CD8-positive, alpha-beta memory T cell (primary cell): Measurements from ENCODE around the gene SERTAD3. TPM values are rescaled to one million over a fixed set of nuclear protein-coding genes. Genes with fewer than 3 reads are reported as not detected.

Source experiments
- CTCF ChIA-PET: fragments of 350-600 bp; sonication (Branson Sonifier 250); formaldehyde crosslinking; loops from one replicate; lab custom pipeline; 2021; ENCODE audit warnings: antibody characterized with exemption; lab: Charles Lee
- POLR2A ChIA-PET: fragments of 350-600 bp; sonication (Branson Sonifier 250); formaldehyde crosslinking; loops from one replicate; lab custom pipeline; 2021; ENCODE audit warnings: antibody characterized with exemption; lab: Charles Lee
- DNase-seq, 5 donors: peaks; one replicate each; pipeline versions ENCODE4 v3.0.0 to v3.0.0-alpha.2; 2020 to 2022; ENCODE audit warnings: mixed read lengths in 1 of 5
- H3K27ac ChIP-seq: one replicate; pipeline ENCODE4 v1.7.0; 2013; ENCODE audit warnings: low read depth, mild to moderate bottlenecking, low read length, moderate library complexity
- H3K27me3 ChIP-seq: 2 replicates; pipeline ENCODE4 v1.7.0; 2013; ENCODE audit warnings: low read length, mild to moderate bottlenecking; ENCODE audit not compliant: insufficient read depth, poor library complexity, severe bottlenecking
- H3K36me3 ChIP-seq: 2 replicates; pipeline ENCODE4 v1.7.0; 2013; ENCODE audit warnings: mild to moderate bottlenecking, low read length, moderate library complexity; ENCODE audit not compliant: insufficient read depth
- H3K4me1 ChIP-seq: 2 replicates; pipeline ENCODE4 v1.7.0; 2013; ENCODE audit warnings: mild to moderate bottlenecking, low read length, moderate library complexity; ENCODE audit not compliant: insufficient read depth
- H3K4me3 ChIP-seq: 2 replicates; pipeline ENCODE4 v1.7.0; 2013; ENCODE audit warnings: mild to moderate bottlenecking, low read length
- H3K9me3 ChIP-seq: 2 replicates; pipeline ENCODE4 v1.7.0; 2013; ENCODE audit warnings: mild to moderate bottlenecking, low read length
- H3K27ac Mint-ChIP-seq, 8 donors: one replicate each; pipeline ENCODE4 v1.8.0; 2020 to 2021; ENCODE audit warnings: mixed read lengths in 8 of 8, mild to moderate bottlenecking in 6 of 8, inconsistent platforms in 3 of 8, moderate library complexity in 3 of 8
- H3K27me3 Mint-ChIP-seq, 2 donors: one replicate each; pipeline ENCODE4 v1.8.0; 2020 to 2021; ENCODE audit warnings: mixed read lengths in 2 of 2, mild to moderate bottlenecking in 1 of 2, moderate library complexity in 1 of 2
- H3K36me3 Mint-ChIP-seq, 3 donors: one replicate each; pipeline ENCODE4 v1.8.0; 2020 to 2021; ENCODE audit warnings: mixed read lengths in 3 of 3, inconsistent platforms in 1 of 3, mild to moderate bottlenecking in 1 of 3
- H3K4me1 Mint-ChIP-seq, 3 donors: one replicate each; pipeline ENCODE4 v1.8.0; 2020 to 2021; ENCODE audit warnings: mixed read lengths in 3 of 3, inconsistent platforms in 1 of 3, mild to moderate bottlenecking in 1 of 3
- H3K4me3 Mint-ChIP-seq, 7 donors: one replicate each; pipeline ENCODE4 v1.8.0; 2020 to 2021; ENCODE audit warnings: mixed read lengths in 7 of 7, mild to moderate bottlenecking in 6 of 7, moderate library complexity in 4 of 7, inconsistent platforms in 2 of 7
- H3K9me3 Mint-ChIP-seq, 5 donors: one replicate each; pipeline ENCODE4 v1.8.0; 2020 to 2022; ENCODE audit warnings: mixed read lengths in 5 of 5, mild to moderate bottlenecking in 3 of 5, moderate library complexity in 2 of 5, inconsistent platforms in 1 of 5
- polyA plus RNA-seq: library from polyadenylated mRNA; unstranded; fragments of 300-500 nt; fragmentation: Illumina TruSeq; gene quantifications from one replicate; pipeline ENCODE4 v1.2.3, GENCODE V29; 2021
- total RNA-seq, 2 experiments: library from RNA; stranded (reverse); gene quantifications; one replicate each; pipeline ENCODE4 v1.2.3, GENCODE V29; 2021

SERTAD3 gene
- total and polyA plus RNA-seq, 3 experiments from 2014 or later, result 7.0 to 9.5 (median 8.5) TPM

GRCh38 chr19:40398417-40399131, 45.6 kb downstream of the SERTAD3 start:
- H3K4me3 Mint-ChIP-seq, result peak overlapping the region in 3 of 7 donors; percentile 5 to 16 (median 5)
- H3K36me3 Mint-ChIP-seq, result no peaks in the 10 kb centered on the region
- POLR2A ChIA-PET, result no interaction called here
- Histone ChIP-seq H3K27me3 (no peaks in the 10 kb centered on the region), H3K4me3 (no peak overlapping the region), H3K27ac (no peak overlapping the region), H3K4me1 (peaks cover 5% of the 10 kb centered on the region), H3K9me3 (no peaks in the 10 kb centered on the region), H3K36me3 (no peaks in the 10 kb centered on the region)
- H3K4me1 Mint-ChIP-seq, result peaks cover 11 to 13% (median 13%) of the 10 kb centered on the region in 3 donors
- peak; percentile 20 to 58 (median 45) for DNase-seq
- H3K27ac Mint-ChIP-seq, result peak overlapping the region in 1 of 8 donors; percentile 48
- H3K9me3 Mint-ChIP-seq, result no peaks in the 10 kb centered on the region
- peaks cover 2 to 5% of the 10 kb centered on the region in 2 donors for H3K27me3 Mint-ChIP-seq
- CTCF ChIA-PET, result interaction anchor here (0.6 kb wide), 1 partner anchor 39 kb away, joined by 3 read pairs; no protein-coding TSS in a partner anchor

- H3K27ac ChIP-seq, result no peak overlapping the region
- H3K4me3 ChIP-seq, result no peak overlapping the region
- H3K27me3 Mint-ChIP-seq, result peaks cover 2 to 5% of the 10 kb centered on the region in 2 donors
- no peaks in the 10 kb centered on the region for H3K36me3 Mint-ChIP-seq
- CTCF ChIA-PET, result no interaction called here
- DNase-seq, result no peak
- H3K27ac Mint-ChIP-seq, result no peak overlapping the region
- no peaks in the 10 kb centered on the region for H3K9me3 Mint-ChIP-seq
- no peaks in the 10 kb centered on the region for H3K36me3 ChIP-seq
- H3K9me3 ChIP-seq, result no peaks in the 10 kb centered on the region
- peaks cover 5 to 10% (median 6%) of the 10 kb centered on the region in 3 donors for H3K4me1 Mint-ChIP-seq
- H3K4me1 ChIP-seq, result no peaks in the 10 kb centered on the region
- no peak overlapping the region for H3K4me3 Mint-ChIP-seq
- POLR2A ChIA-PET, result no interaction called here
- H3K27me3 ChIP-seq, result no peaks in the 10 kb centered on the region
Measured at GRCh38 chr19:40397568-40397906, 46.6 kb downstream of the SERTAD3 start.

- POLR2A ChIA-PET, result no interaction called here
- CTCF ChIA-PET, result no interaction called here
- no peak overlapping the region for H3K27ac Mint-ChIP-seq
- no peaks in the 10 kb centered on the region for H3K27me3 ChIP-seq
- no peak for DNase-seq
- no peaks in the 10 kb centered on the region for H3K36me3 ChIP-seq
- no peak overlapping the region for H3K4me3 ChIP-seq
- H3K4me3 Mint-ChIP-seq, result no peak overlapping the region
- H3K4me1 Mint-ChIP-seq, result peaks cover 5 to 10% (median 6%) of the 10 kb centered on the region in 3 donors
- H3K27ac ChIP-seq, result no peak overlapping the region
- peaks cover 2 to 5% of the 10 kb centered on the region in 2 donors for H3K27me3 Mint-ChIP-seq
- no peaks in the 10 kb centered on the region for H3K9me3 ChIP-seq
- H3K9me3 Mint-ChIP-seq, result no peaks in the 10 kb centered on the region
- no peaks in the 10 kb centered on the region for H3K36me3 Mint-ChIP-seq
- H3K4me1 ChIP-seq, result no peaks in the 10 kb centered on the region
Measured at GRCh38 chr19:40396886-40397567, 47.1 kb downstream of the SERTAD3 start.

GRCh38 chr19:40395956-40396355, 48.2 kb downstream of the SERTAD3 start:
- Histone ChIP-seq H3K9me3 (no peaks in the 10 kb centered on the region), H3K36me3 (no peaks in the 10 kb centered on the region), H3K27ac (no peak overlapping the region), H3K27me3 (no peaks in the 10 kb centered on the region), H3K4me3 (no peak overlapping the region), H3K4me1 (no peaks in the 10 kb centered on the region)
- no peaks in the 10 kb centered on the region for H3K9me3 Mint-ChIP-seq
- POLR2A ChIA-PET, result interaction anchor here (0.6 kb wide), 1 partner anchor 27 kb away, joined by 3 read pairs; no protein-coding TSS in a partner anchor
- no peak overlapping the region for H3K4me3 Mint-ChIP-seq
- peaks cover 2 to 5% of the 10 kb centered on the region in 2 donors for H3K27me3 Mint-ChIP-seq
- DNase-seq, result no peak
- no peaks in the 10 kb centered on the region for H3K36me3 Mint-ChIP-seq
- H3K4me1 Mint-ChIP-seq, result peaks cover 5 to 10% (median 6%) of the 10 kb centered on the region in 3 donors
- H3K27ac Mint-ChIP-seq, result no peak overlapping the region
- CTCF ChIA-PET, result interaction anchor here (1.9 kb wide), 1 partner anchor 69 kb away, joined by 4 read pairs; the partner anchor contains the start of gene BLVRB

GRCh38 chr19:40394816-40395210, 49.3 kb downstream of the SERTAD3 start:
- no peak for DNase-seq
- no peak overlapping the region for H3K27ac Mint-ChIP-seq
- H3K4me3 Mint-ChIP-seq, result no peak overlapping the region
- H3K9me3 Mint-ChIP-seq, result no peaks in the 10 kb centered on the region
- ChIA-PET POLR2A (no interaction called here), CTCF (interaction anchor here (1.9 kb wide), 1 partner anchor 70 kb away, joined by 4 read pairs; the partner anchor contains the start of gene BLVRB)
- Histone ChIP-seq H3K36me3 (no peaks in the 10 kb centered on the region), H3K4me1 (no peaks in the 10 kb centered on the region), H3K27me3 (no peaks in the 10 kb centered on the region), H3K27ac (no peak overlapping the region), H3K9me3 (no peaks in the 10 kb centered on the region), H3K4me3 (no peak overlapping the region)
- peaks cover 4 to 5% of the 10 kb centered on the region in 2 donors for H3K27me3 Mint-ChIP-seq
- no peaks in the 10 kb centered on the region for H3K36me3 Mint-ChIP-seq
- peaks cover 5 to 10% (median 6%) of the 10 kb centered on the region in 3 donors for H3K4me1 Mint-ChIP-seq

- Histone ChIP-seq H3K36me3 (no peaks in the 10 kb centered on the region), H3K27ac (no peak overlapping the region), H3K9me3 (no peaks in the 10 kb centered on the region), H3K4me1 (no peaks in the 10 kb centered on the region), H3K4me3 (no peak overlapping the region), H3K27me3 (no peaks in the 10 kb centered on the region)
- ChIA-PET POLR2A (no interaction called here), CTCF (interaction anchor here (1.9 kb wide), 1 partner anchor 71 kb away, joined by 4 read pairs; the partner anchor contains the start of gene BLVRB)
- no peak for DNase-seq
- H3K27ac Mint-ChIP-seq, result no peak overlapping the region
- H3K9me3 Mint-ChIP-seq, result no peaks in the 10 kb centered on the region
- peaks cover 3% of the 10 kb centered on the region in 2 donors for H3K27me3 Mint-ChIP-seq
- no peaks in the 10 kb centered on the region for H3K36me3 Mint-ChIP-seq
- H3K4me1 Mint-ChIP-seq, result peaks cover 3 to 5% (median 3%) of the 10 kb centered on the region in 3 donors
- H3K4me3 Mint-ChIP-seq, result no peak overlapping the region
Measured at GRCh38 chr19:40393894-40394815, 50.0 kb downstream of the SERTAD3 start.

- no peaks in the 10 kb centered on the region for H3K27me3 ChIP-seq
- H3K9me3 ChIP-seq, result no peaks in the 10 kb centered on the region
- no peak for DNase-seq
- Mint-ChIP-seq H3K4me1 (no peaks in the 10 kb centered on the region), H3K27ac (no peak overlapping the region), H3K27me3 (peaks cover 0 to 3% of the 10 kb centered on the region in 2 donors), H3K4me3 (no peak overlapping the region), H3K36me3 (no peaks in the 10 kb centered on the region), H3K9me3 (no peaks in the 10 kb centered on the region)
- ChIA-PET CTCF (no interaction called here), POLR2A (no interaction called here)
- H3K27ac ChIP-seq, result no peak overlapping the region
- H3K36me3 ChIP-seq, result no peaks in the 10 kb centered on the region
- no peak overlapping the region for H3K4me3 ChIP-seq
- no peaks in the 10 kb centered on the region for H3K4me1 ChIP-seq
Measured at GRCh38 chr19:40392894-40393517, 51.1 kb downstream of the SERTAD3 start.
